HEK293 (cell line): Measurements from ENCODE around the gene MYOF.

Experiments used
- GLI2 ChIP-seq: fragments of 450-650 bp; formaldehyde crosslinking; IDR thresholded peaks from 2 replicates; pipeline ENCODE4; 2017; ENCODE audit warnings: missing biosample characterization, missing genetic modification characterization, low read depth, borderline replicate concordance
- OVOL3 ChIP-seq: fragments of 450-650 bp; formaldehyde crosslinking; IDR thresholded peaks from 2 replicates; pipeline ENCODE4 v1.5.1; 2016; ENCODE audit warnings: missing biosample characterization, missing genetic modification characterization
- TCF7L2 ChIP-seq: IDR thresholded peaks from 2 replicates; pipeline ENCODE4 v1.6.1; 2011; ENCODE audit warnings: low read depth, mild to moderate bottlenecking, inconsistent platforms, low read length, moderate library complexity, borderline replicate concordance
- ZFP37 ChIP-seq: fragments of 450-650 bp; formaldehyde crosslinking; IDR thresholded peaks from 2 replicates; pipeline ENCODE4 v1.5.1; 2016; ENCODE audit warnings: missing biosample characterization, missing genetic modification characterization
- ZNF292 ChIP-seq: fragments of 450-650 bp; formaldehyde crosslinking; IDR thresholded peaks from 2 replicates; pipeline ENCODE4 v1.5.1; 2016; ENCODE audit warnings: low read depth, missing biosample characterization, missing genetic modification characterization, borderline replicate concordance
- ZNF510 ChIP-seq: fragments of 450-650 bp; formaldehyde crosslinking; IDR thresholded peaks from 2 replicates; pipeline ENCODE4 v1.5.1; 2018; ENCODE audit warnings: mild to moderate bottlenecking, missing genetic modification characterization, missing biosample characterization; ENCODE audit not compliant: insufficient replicate concordance
- TF ChIP-seq, protein P1 (sequence below): fragments of 450-650 bp; formaldehyde crosslinking; IDR thresholded peaks from 2 replicates; pipeline ENCODE4 v1.5.1; 2016; ENCODE audit warnings: missing biosample characterization, missing genetic modification characterization
- TF ChIP-seq, protein P2 (sequence below): fragments of 450-650 bp; formaldehyde crosslinking; IDR thresholded peaks from 2 replicates; pipeline ENCODE4 v1.5.1; 2016; ENCODE audit warnings: missing biosample characterization, missing genetic modification characterization

DNA sequence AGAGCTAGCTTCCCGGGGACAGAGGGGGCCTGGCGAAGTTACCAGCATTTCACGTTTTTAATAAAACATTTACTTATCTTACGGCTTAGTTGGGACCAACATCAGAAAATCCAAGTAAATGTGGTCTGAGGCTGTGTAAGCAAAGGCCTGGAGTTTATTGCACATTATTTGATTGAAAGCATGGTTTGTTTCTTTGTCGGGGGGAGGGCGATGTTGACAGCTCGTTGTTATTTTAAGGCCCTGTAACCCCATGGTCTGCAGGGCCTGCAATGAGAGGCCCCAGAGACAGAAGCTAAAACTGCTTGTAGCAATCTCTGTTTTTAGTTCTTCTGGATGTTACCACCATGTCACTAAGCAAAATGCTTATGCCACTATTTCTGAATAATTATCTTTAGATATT lies 88.9 kb downstream of the MYOF start:
- TF ChIP-seq, protein P1, sequence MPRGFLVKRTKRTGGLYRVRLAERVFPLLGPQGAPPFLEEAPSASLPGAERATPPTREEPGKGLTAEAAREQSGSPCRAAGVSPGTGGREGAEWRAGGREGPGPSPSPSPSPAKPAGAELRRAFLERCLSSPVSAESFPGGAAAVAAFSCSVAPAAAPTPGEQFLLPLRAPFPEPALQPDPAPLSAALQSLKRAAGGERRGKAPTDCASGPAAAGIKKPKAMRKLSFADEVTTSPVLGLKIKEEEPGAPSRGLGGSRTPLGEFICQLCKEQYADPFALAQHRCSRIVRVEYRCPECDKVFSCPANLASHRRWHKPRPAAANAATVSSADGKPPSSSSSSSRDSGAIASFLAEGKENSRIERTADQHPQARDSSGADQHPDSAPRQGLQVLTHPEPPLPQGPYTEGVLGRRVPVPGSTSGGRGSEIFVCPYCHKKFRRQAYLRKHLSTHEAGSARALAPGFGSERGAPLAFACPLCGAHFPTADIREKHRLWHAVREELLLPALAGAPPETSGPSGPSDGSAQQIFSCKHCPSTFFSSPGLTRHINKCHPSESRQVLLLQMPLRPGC (tag by site-specific recombination) = no peak
- TF ChIP-seq GLI2 (tag by site-specific recombination) (no peak), ZNF292 (tag by site-specific recombination) (no peak), TCF7L2 (no peak), ZNF510 (tag by site-specific recombination) (no peak), OVOL3 (tag by site-specific recombination) (no peak), ZFP37 (tag by site-specific recombination) (no peak)
- TF ChIP-seq, protein P2, sequence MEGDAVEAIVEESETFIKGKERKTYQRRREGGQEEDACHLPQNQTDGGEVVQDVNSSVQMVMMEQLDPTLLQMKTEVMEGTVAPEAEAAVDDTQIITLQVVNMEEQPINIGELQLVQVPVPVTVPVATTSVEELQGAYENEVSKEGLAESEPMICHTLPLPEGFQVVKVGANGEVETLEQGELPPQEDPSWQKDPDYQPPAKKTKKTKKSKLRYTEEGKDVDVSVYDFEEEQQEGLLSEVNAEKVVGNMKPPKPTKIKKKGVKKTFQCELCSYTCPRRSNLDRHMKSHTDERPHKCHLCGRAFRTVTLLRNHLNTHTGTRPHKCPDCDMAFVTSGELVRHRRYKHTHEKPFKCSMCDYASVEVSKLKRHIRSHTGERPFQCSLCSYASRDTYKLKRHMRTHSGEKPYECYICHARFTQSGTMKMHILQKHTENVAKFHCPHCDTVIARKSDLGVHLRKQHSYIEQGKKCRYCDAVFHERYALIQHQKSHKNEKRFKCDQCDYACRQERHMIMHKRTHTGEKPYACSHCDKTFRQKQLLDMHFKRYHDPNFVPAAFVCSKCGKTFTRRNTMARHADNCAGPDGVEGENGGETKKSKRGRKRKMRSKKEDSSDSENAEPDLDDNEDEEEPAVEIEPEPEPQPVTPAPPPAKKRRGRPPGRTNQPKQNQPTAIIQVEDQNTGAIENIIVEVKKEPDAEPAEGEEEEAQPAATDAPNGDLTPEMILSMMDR (tag by site-specific recombination) = no peak
